Progenitor cell of endocrine pancreas (in vitro differentiated cells): ENCODE results near the gene DYNC1LI1. TPM values are rescaled to one million over a fixed set of nuclear protein-coding genes. Genes with fewer than 3 reads are reported as not detected.
A peak's percentile ranks its signal among the peaks of the same experiment; 100 is the strongest.

Source experiments
- DNase-seq: peaks from one replicate; pipeline ENCODE4 v3.0.0; 2021; ENCODE audit warnings: low spot score; ENCODE audit not compliant: unreplicated experiment
- H3K27ac Mint-ChIP-seq: 2 replicates; pipeline ENCODE4 v1.8.0; 2021; ENCODE audit warnings: mild to moderate bottlenecking, moderate library complexity, mixed read lengths
- H3K27me3 Mint-ChIP-seq: 2 replicates; pipeline ENCODE4 v1.8.0; 2021; ENCODE audit warnings: mixed read lengths
- H3K36me3 Mint-ChIP-seq: 2 replicates; pipeline ENCODE4 v1.8.0; 2022; ENCODE audit warnings: mixed read lengths; ENCODE audit not compliant: insufficient read depth
- H3K4me1 Mint-ChIP-seq: 2 replicates; pipeline ENCODE4 v1.8.0; 2021; ENCODE audit warnings: low read depth, mixed read lengths
- H3K4me3 Mint-ChIP-seq: 2 replicates; pipeline ENCODE4 v1.8.0; 2021; ENCODE audit warnings: low read depth, mild to moderate bottlenecking, moderate library complexity, mixed read lengths
- H3K9me3 Mint-ChIP-seq: 2 replicates; pipeline ENCODE4 v1.8.0; 2021; ENCODE audit warnings: low read depth, mixed read lengths
- CTCF ChIP-seq: fragments of 200-600 bp; sonication (generic); IDR thresholded peaks from one replicate; pipeline ENCODE4 v1.5.0; 2021; ENCODE audit warnings: antibody characterized with exemption, mild to moderate bottlenecking; ENCODE audit not compliant: unreplicated experiment
- total RNA-seq: library from RNA; stranded (reverse); gene quantifications from 2 replicates; pipeline ENCODE4 v1.2.1, GENCODE V29; 2021

The DYNC1LI1 gene
- total RNA-seq, 1 donor from 2014 or later = 43.8 TPM

DNA sequence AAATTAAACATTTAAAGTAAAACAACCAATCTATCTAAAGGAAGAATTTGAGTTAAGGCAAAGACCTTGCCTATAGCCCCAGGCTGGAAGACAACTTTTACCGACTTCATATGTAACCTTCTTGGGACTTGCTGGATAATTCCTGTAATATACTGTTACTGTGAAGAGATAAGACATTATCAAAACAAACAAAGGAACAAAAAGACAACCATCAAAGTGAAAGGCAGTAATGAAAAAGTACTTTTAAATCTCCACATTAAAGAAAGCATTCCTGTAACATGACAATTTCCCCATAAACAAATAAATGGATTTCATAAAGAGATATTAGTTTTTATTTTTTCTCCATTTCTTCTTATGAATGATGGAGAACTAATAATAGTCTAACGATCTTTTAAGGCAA is 70.4 kb downstream of the DYNC1LI1 start:
- Mint-ChIP-seq H3K9me3 (peaks cover 3% of the 10 kb centered on the region), H3K4me1 (peaks cover 28% of the 10 kb centered on the region), H3K27me3 (no peaks in the 10 kb centered on the region), H3K4me3 (peak overlapping the region; percentile 18), H3K27ac (no peak overlapping the region), H3K36me3 (peaks cover 7% of the 10 kb centered on the region)
- no peak for TF ChIP-seq CTCF
- no peak for DNase-seq

GRCh38 chr3:32499585-32499984 is 71.1 kb downstream of the DYNC1LI1 start:
- no peak overlapping the region for H3K4me3 Mint-ChIP-seq
- no peaks in the 10 kb centered on the region for H3K27me3 Mint-ChIP-seq
- no peak for TF ChIP-seq CTCF
- peaks cover 28% of the 10 kb centered on the region for H3K4me1 Mint-ChIP-seq
- DNase-seq = no peak
- H3K27ac Mint-ChIP-seq = no peak overlapping the region
- peaks cover 7% of the 10 kb centered on the region for H3K36me3 Mint-ChIP-seq
- H3K9me3 Mint-ChIP-seq = peaks cover 3% of the 10 kb centered on the region

DNA sequence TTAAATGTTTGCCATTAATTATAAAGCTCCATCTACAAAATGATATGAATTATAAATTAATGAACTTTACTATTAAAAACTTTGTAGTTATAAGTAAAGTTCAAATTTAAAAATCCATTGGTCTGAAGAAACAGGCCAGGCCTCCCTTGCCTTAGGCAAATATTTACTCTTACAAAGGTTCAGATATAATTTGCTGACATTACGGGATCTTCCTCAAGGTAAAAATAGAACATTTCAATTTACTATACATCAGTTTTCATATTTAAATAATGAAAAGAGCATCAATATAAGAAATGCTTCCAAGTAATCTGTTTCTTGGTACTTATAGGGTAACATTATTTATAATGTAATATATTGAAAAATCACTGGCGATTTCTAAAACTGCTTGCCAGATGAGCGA is 71.7 kb downstream of the DYNC1LI1 start:
- Mint-ChIP-seq H3K4me1 (peaks cover 28% of the 10 kb centered on the region), H3K4me3 (no peak overlapping the region), H3K27me3 (no peaks in the 10 kb centered on the region), H3K9me3 (peaks cover 3% of the 10 kb centered on the region), H3K36me3 (peaks cover 7% of the 10 kb centered on the region), H3K27ac (no peak overlapping the region)
- no peak for TF ChIP-seq CTCF
- DNase-seq = no peak

- no peak for DNase-seq
- no peak overlapping the region for H3K27ac Mint-ChIP-seq
- H3K4me3 Mint-ChIP-seq = no peak overlapping the region
- peaks cover 28% of the 10 kb centered on the region for H3K4me1 Mint-ChIP-seq
- peaks cover 7% of the 10 kb centered on the region for H3K36me3 Mint-ChIP-seq
- peaks cover 3% of the 10 kb centered on the region for H3K9me3 Mint-ChIP-seq
- H3K27me3 Mint-ChIP-seq = no peaks in the 10 kb centered on the region
- TF ChIP-seq CTCF = no peak
These were observed 72.4 kb downstream of the DYNC1LI1 start for GRCh38 chr3:32498252-32498651.

- peaks cover 7% of the 10 kb centered on the region for H3K36me3 Mint-ChIP-seq
- H3K27me3 Mint-ChIP-seq = no peaks in the 10 kb centered on the region
- H3K9me3 Mint-ChIP-seq = peaks cover 3% of the 10 kb centered on the region
- TF ChIP-seq CTCF = no peak
- peak overlapping the region; percentile 78 for H3K27ac Mint-ChIP-seq
- no peak for DNase-seq
- H3K4me3 Mint-ChIP-seq = no peak overlapping the region
- H3K4me1 Mint-ChIP-seq = peaks cover 14% of the 10 kb centered on the region
These were observed 75.0 kb downstream of the DYNC1LI1 start for GRCh38 chr3:32495609-32496008.
